Coronary artery (tissue), 2 donors: ENCODE measurements around the gene RIN3.
"Not testable (repeated sequence)": the region's sequence is repeated elsewhere in the genome, so short reads cannot be mapped to it uniquely, and the experiment has no call there.

Experiments used
- DNase-seq: peaks from one replicate; pipeline ENCODE4 v3.0.0-alpha.2; 2017; ENCODE audit warnings: low spot score
- H3K27ac ChIP-seq, 2 donors: fragments of 200-600 bp; sonication (generic); one replicate each; pipeline ENCODE4 v1.5.1; 2016 to 2019
- H3K4me3 ChIP-seq: fragments of 200-600 bp; sonication (generic); 2 replicates; pipeline ENCODE4 v1.5.1; 2016; ENCODE audit warnings: mild to moderate bottlenecking, moderate library complexity
- TF ChIP-seq, protein P1 (sequence below): fragments of 200-600 bp; sonication (generic); IDR thresholded peaks from one replicate; pipeline ENCODE4 v1.5.1; 2019; ENCODE audit warnings: antibody characterized with exemption

The RIN3 gene

GRCh38 chr14:92676403-92677086 lies 163.0 kb downstream of the RIN3 start:
- DNase-seq, result peak; percentile 50
- no peak overlapping the region for H3K4me3 ChIP-seq
- H3K27ac ChIP-seq, result peak overlapping the region; percentile 12 to 45
- TF ChIP-seq, protein P1, sequence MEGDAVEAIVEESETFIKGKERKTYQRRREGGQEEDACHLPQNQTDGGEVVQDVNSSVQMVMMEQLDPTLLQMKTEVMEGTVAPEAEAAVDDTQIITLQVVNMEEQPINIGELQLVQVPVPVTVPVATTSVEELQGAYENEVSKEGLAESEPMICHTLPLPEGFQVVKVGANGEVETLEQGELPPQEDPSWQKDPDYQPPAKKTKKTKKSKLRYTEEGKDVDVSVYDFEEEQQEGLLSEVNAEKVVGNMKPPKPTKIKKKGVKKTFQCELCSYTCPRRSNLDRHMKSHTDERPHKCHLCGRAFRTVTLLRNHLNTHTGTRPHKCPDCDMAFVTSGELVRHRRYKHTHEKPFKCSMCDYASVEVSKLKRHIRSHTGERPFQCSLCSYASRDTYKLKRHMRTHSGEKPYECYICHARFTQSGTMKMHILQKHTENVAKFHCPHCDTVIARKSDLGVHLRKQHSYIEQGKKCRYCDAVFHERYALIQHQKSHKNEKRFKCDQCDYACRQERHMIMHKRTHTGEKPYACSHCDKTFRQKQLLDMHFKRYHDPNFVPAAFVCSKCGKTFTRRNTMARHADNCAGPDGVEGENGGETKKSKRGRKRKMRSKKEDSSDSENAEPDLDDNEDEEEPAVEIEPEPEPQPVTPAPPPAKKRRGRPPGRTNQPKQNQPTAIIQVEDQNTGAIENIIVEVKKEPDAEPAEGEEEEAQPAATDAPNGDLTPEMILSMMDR, result no peak

DNA sequence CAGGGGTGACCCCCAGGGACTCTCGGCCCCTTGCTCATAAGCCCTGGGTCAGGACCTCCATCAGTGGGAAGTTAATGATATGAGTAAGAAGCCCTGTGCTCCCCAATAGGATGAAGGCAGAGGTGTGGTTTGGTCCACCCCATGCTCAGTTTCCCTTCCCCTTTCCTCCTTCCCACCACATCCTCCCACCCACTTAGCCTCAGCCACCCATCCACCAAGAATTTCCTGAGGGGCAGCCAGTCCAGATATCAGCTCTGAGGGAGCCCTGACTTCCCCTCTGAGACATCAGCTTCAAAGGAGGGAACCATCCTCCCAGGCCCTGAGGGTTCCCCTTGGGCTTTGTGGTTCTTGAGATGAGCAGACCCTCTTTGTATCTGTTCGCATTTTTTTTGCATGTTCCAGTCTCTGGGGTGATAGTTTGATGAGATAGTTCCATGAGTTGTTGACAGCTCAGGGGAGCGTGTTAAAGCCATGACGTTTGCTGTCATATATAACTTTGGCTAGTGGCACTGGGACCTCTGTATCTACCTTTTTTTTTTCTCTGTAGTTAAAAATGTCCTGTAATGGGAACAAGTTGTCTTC lies 163.6 kb downstream of the RIN3 start:
- TF ChIP-seq, protein P1, result no peak
- peak; percentile 61 for DNase-seq
- H3K4me3 ChIP-seq, result no peak overlapping the region
- H3K27ac ChIP-seq, result peak overlapping the region in 1 of 2 donors; percentile 12

DNA sequence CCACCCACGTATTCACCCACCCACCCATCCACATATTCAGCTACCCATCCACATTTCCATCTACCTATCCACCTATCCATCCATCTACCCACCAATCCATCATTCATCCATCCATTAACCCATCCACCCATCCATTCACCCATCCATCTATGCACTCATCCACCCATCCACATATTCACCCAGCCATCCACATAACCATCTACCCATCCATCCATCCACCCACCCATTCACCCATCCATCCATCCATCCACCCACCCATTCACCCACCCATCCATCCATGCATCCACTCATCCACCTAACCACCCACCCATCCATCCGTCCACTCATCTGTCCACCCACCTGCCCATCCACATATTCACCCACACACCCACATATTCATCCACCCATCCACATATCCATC lies 164.4 kb downstream of the RIN3 start:
- no peak overlapping the region for H3K27ac ChIP-seq
- TF ChIP-seq, protein P1, result no peak
- DNase-seq, result peak; percentile 12

GRCh38 chr14:92678766-92679165 lies 165.2 kb downstream of the RIN3 start:
- TF ChIP-seq, protein P1, result no peak
- no peak overlapping the region for H3K27ac ChIP-seq
- peak; percentile 31 for DNase-seq

More for the DNA sequence above, 164.4 kb downstream of the RIN3 start:
- H3K4me3 ChIP-seq, result no peak overlapping the region

GRCh38 chr14:92679246-92679645 lies 165.7 kb downstream of the RIN3 start:
- no peak overlapping the region for H3K4me3 ChIP-seq
- no peak overlapping the region for H3K27ac ChIP-seq
- DNase-seq, result peak; percentile 53
- TF ChIP-seq, protein P1, result no peak

More at GRCh38 chr14:92678766-92679165, 165.2 kb downstream of the RIN3 start:
- H3K4me3 ChIP-seq, result no peak overlapping the region

GRCh38 chr14:92680330-92680729 lies 166.7 kb downstream of the RIN3 start:
- H3K27ac ChIP-seq, H3K4me3 ChIP-seq, DNase-seq: not testable (repeated sequence)

GRCh38 chr14:92680781-92681650 lies 167.4 kb downstream of the RIN3 start:
- DNase-seq, result peak; percentile 82
- TF ChIP-seq, protein P1, result peak; percentile 98
- no peak overlapping the region for H3K4me3 ChIP-seq
- H3K27ac ChIP-seq, result peak overlapping the region in 1 of 2 donors; percentile 12
